K562 (cell line): Measurements from ENCODE around the gene PRXL2A. TPM values are rescaled to one million over a fixed set of nuclear protein-coding genes. Genes with fewer than 3 reads are reported as not detected.

Source experiments
- ATAC-seq: fragments of 200-7000 bp; cut with Tn5 transposase; 3 replicates; pipeline ENCODE4 v1.9.1; 2020; ENCODE audit warnings: moderate library complexity
- BruUV-seq: library from RNA; stranded (reverse); fragments of 400-500 nt; replicated peaks from 2 replicates; lab custom pipeline; 2021; lab: Mats Ljungman, UMichigan
- CTCF ChIA-PET: fragments of 300-600 bp; formaldehyde crosslinking; extraction: SDS; loops from one replicate; lab custom pipeline; 2021; ENCODE audit warnings: low intra/inter-chr PET ratio; lab: Yijun Ruan, JAX
- POLR2A ChIA-PET: fragments of 300-600, 350-650 bp; sonication (Branson Sonifier 250); formaldehyde crosslinking; extraction: SDS; loops from one replicate; lab custom pipeline; 2021; ENCODE audit warnings: antibody characterized with exemption, inconsistent platforms; lab: Yijun Ruan, JAX
- DNase-seq, 4 experiments: peaks; one replicate each; pipeline versions ENCODE4 v3.0.0 to v3.0.0-alpha.2; 2011 to 2018; ENCODE audit warnings: low spot score in 3 of 4, mixed read lengths in 3 of 4; ENCODE audit errors: extremely low read depth in 1 of 4
- FAIRE-seq: peaks from 2 replicates; lab custom pipeline; 2011; peaks lifted over from hg19 to GRCh38; lab: Jason Lieb, UNC
- H2AFZ ChIP-seq: 2 replicates; pipeline ENCODE4 v1.6.0; 2011; ENCODE audit warnings: low read depth, low read length, control low read depth, inconsistent platforms
- H3K27ac ChIP-seq: fragments of 200-600 bp; 3 replicates; pipeline ENCODE4 v1.8.0; 2011; ENCODE audit warnings: low read depth, mild to moderate bottlenecking, control low read depth, inconsistent platforms, low read length, moderate library complexity, mixed read lengths; ENCODE audit errors: extremely low read depth
- H3K27me3 ChIP-seq, 2 experiments: fragments of 300-600 bp in 1 of 2; 2 replicates in 1 of 2; 3 replicates in 1 of 2; pipeline versions ENCODE4 v1.6.0 to v1.8.0; 2011; ENCODE audit warnings: inconsistent platforms in 2 of 2, low read length in 2 of 2, mild to moderate bottlenecking in 1 of 2, mixed read lengths in 1 of 2, moderate library complexity in 1 of 2; ENCODE audit not compliant: control insufficient read depth in 2 of 2, insufficient read depth in 2 of 2
- H3K36me3 ChIP-seq: fragments of 300-600 bp; 3 replicates; pipeline ENCODE4 v1.8.0; 2011; ENCODE audit warnings: mild to moderate bottlenecking, low read length, inconsistent platforms; ENCODE audit not compliant: control insufficient read depth, insufficient read depth
- H3K4me1 ChIP-seq, 2 experiments: fragments of 200-600 bp in 1 of 2; replicated peaks in 1 of 2; 2 replicates in 1 of 2; 3 replicates in 1 of 2; pipeline versions ENCODE4 v1.5.1 to v1.8.0; 2011; ENCODE audit warnings: inconsistent platforms in 2 of 2, low read length in 2 of 2, mild to moderate bottlenecking in 1 of 2, mixed read lengths in 1 of 2, moderate library complexity in 1 of 2; ENCODE audit not compliant: control insufficient read depth in 2 of 2, insufficient read depth in 2 of 2
- H3K4me2 ChIP-seq: 2 replicates; pipeline ENCODE4 v1.6.1; 2011; ENCODE audit warnings: low read length, control low read depth, inconsistent platforms, mixed read lengths; ENCODE audit not compliant: insufficient read depth
- H3K4me3 ChIP-seq: fragments of 200-600 bp; sonication (generic), shearing (Covaris generic); 2 replicates; pipeline ENCODE4 v1.5.1; 2016; ENCODE audit warnings: control low read depth, inconsistent platforms
- H3K79me2 ChIP-seq: fragments of 200-600 bp; 3 replicates; pipeline ENCODE4 v1.8.0; 2011; ENCODE audit warnings: low read length, inconsistent platforms; ENCODE audit not compliant: control insufficient read depth, insufficient read depth
- H3K9ac ChIP-seq, 2 experiments: 2 replicates each; pipeline versions ENCODE4 v1.6.0 to v1.6.1; 2011; ENCODE audit warnings: low read depth in 2 of 2, low read length in 2 of 2, control low read depth in 1 of 2, inconsistent platforms in 1 of 2, mild to moderate bottlenecking in 1 of 2, mixed read lengths in 1 of 2; ENCODE audit not compliant: insufficient read depth in 1 of 2
- H3K9me1 ChIP-seq: one replicate; pipeline ENCODE4 v1.6.0; 2011; ENCODE audit warnings: inconsistent platforms, mild to moderate bottlenecking, low read length, moderate library complexity; ENCODE audit not compliant: control insufficient read depth, insufficient read depth
- H3K9me3 ChIP-seq: replicated peaks from 2 replicates; pipeline ENCODE4 v1.5.1; 2011; ENCODE audit warnings: low read depth, low read length, inconsistent platforms; ENCODE audit not compliant: control insufficient read depth, insufficient read depth
- H4K20me1 ChIP-seq: replicated peaks from 2 replicates; pipeline ENCODE4 v1.6.1; 2011; ENCODE audit warnings: low read length, inconsistent platforms, mixed read lengths; ENCODE audit not compliant: control insufficient read depth, insufficient read depth
- BHLHE40 ChIP-seq: IDR thresholded peaks from 2 replicates; pipeline ENCODE4 v1.6.1; 2011; ENCODE audit warnings: low read length, improper control_type of control experiment
- HDAC6 ChIP-seq: IDR thresholded peaks from 2 replicates; pipeline ENCODE4 v1.6.1; 2012; ENCODE audit warnings: low read depth, mild to moderate bottlenecking, control low read depth, inconsistent platforms, low read length, moderate library complexity
- NFE2L1 ChIP-seq: fragments of 450-650 bp; IDR thresholded peaks from 2 replicates; pipeline ENCODE4 v1.6.1; 2016; ENCODE audit warnings: missing genetic modification characterization, low read depth, mild to moderate bottlenecking, missing compliant biosample characterization, moderate library complexity, borderline replicate concordance
- PTBP1 ChIP-seq: fragments of 200-400 bp; formaldehyde crosslinking; IDR thresholded peaks from 2 replicates; pipeline ENCODE4 v1.6.1; 2017; ENCODE audit warnings: low read depth, low read length
- RBFOX2 ChIP-seq: fragments of 200-400 bp; formaldehyde crosslinking; IDR thresholded peaks from 2 replicates; pipeline ENCODE4 v1.6.1; 2017; ENCODE audit warnings: low read depth, mild to moderate bottlenecking, low read length, moderate library complexity
- XRCC4 ChIP-seq: IDR thresholded peaks from one replicate; pipeline ENCODE4 v1.6.1; 2011; ENCODE audit not compliant: insufficient read depth, insufficient read length; ENCODE audit errors: extremely low read depth
- ZFX ChIP-seq: sonication (generic); formaldehyde crosslinking; IDR thresholded peaks from 2 replicates; pipeline ENCODE4 v1.8.0; 2022; ENCODE audit warnings: mild to moderate bottlenecking, missing genetic modification reagents, moderate library complexity
- ZNF263 ChIP-seq: sonication (generic); formaldehyde crosslinking; IDR thresholded peaks from 2 replicates; pipeline ENCODE4 v1.8.0; 2022; ENCODE audit warnings: mild to moderate bottlenecking, missing genetic modification reagents, borderline replicate concordance
- ZNF57 ChIP-seq: fragments of 450-650 bp; formaldehyde crosslinking; IDR thresholded peaks from 2 replicates; pipeline ENCODE4 v1.4.0; 2020; ENCODE audit warnings: mild to moderate bottlenecking, moderate library complexity
- ZNF740 ChIP-seq, 3 experiments: fragments of 200-800 bp in 1 of 3; sonication (Bioruptor generic) in 1 of 3; sonication (generic) in 1 of 3; formaldehyde crosslinking in 1 of 3; IDR thresholded peaks; 2 replicates each; pipeline versions ENCODE4 v1.6.1 to v1.8.0; 2016 to 2022; ENCODE audit warnings: mild to moderate bottlenecking in 2 of 3, missing compliant biosample characterization in 2 of 3, missing genetic modification characterization in 2 of 3, missing genetic modification reagents in 1 of 3
- WGBS: fragments of 100-300 bp; shearing (Covaris generic); methylation state at CpG from one replicate; pipeline ENCODE4 v1.1.6; 2016; ENCODE audit warnings: low coverage, mixed read lengths; ENCODE audit not compliant: insufficient coverage; ENCODE audit errors: missing lambda C conversion rate; 5-methylcytosine and 5-hydroxymethylcytosine counted together
- in situ Hi-C: fragments of 300-500 bp; cut with MboI; formaldehyde crosslinking; loops from 4 replicates; pipeline ENCODE4 v1.15.0; 2018; ENCODE audit warnings: inconsistent platforms, mixed read lengths
- intact Hi-C: fragments of 100-400 bp; cut with micrococcal nuclease; formaldehyde crosslinking; loops from 2 replicates; pipeline ENCODE4 v1.14.2; 2022
- polyA plus RNA-seq, 8 experiments: library from polyadenylated mRNA; depleted of rRNA in 4 of 8; stranded (reverse) in 5 of 8; unstranded in 3 of 8; fragments of >200 nt; fragmentation: Nextera tagmentation in 2 of 8; fragmentation: Illumina TruSeq in 1 of 8; extraction: Ambion mirVana in 2 of 8; extraction: Trizol in 1 of 8; gene quantifications; 2 replicates each; pipeline versions ENCODE4 v1.2.1 to v1.2.3, GENCODE V29; 2011 to 2014; ENCODE audit warnings: inconsistent platforms in 1 of 8, missing spikeins in 1 of 8
- total RNA-seq, 7 experiments: library from RNA; depleted of rRNA in 6 of 7; stranded (reverse); fragments of >200 nt in 6 of 7; fragmentation: Illumina TruSeq in 2 of 7; extraction: Trizol in 2 of 7; gene quantifications; 2 replicates each; pipeline versions ENCODE4 v1.2.1 to v1.2.3, GENCODE V29; 2011 to 2021; ENCODE audit warnings: low replicate concordance in 1 of 7
- TF ChIP-seq, protein P1 (sequence below): sonication (generic); IDR thresholded peaks from 2 replicates; pipeline ENCODE4 v1.6.1; 2016
- TF ChIP-seq, protein P2 (sequence below): sonication (generic); formaldehyde crosslinking; IDR thresholded peaks from 2 replicates; pipeline ENCODE4 v1.8.0; 2022; ENCODE audit warnings: mild to moderate bottlenecking, missing genetic modification reagents

PRXL2A gene
- total and polyA plus RNA-seq, 9 of the 15 experiments (the other 6 are each of a cell fraction or from before 2014, with no cell fraction given) = 0.14 to 1.2 (median 0.75) TPM

DNA sequence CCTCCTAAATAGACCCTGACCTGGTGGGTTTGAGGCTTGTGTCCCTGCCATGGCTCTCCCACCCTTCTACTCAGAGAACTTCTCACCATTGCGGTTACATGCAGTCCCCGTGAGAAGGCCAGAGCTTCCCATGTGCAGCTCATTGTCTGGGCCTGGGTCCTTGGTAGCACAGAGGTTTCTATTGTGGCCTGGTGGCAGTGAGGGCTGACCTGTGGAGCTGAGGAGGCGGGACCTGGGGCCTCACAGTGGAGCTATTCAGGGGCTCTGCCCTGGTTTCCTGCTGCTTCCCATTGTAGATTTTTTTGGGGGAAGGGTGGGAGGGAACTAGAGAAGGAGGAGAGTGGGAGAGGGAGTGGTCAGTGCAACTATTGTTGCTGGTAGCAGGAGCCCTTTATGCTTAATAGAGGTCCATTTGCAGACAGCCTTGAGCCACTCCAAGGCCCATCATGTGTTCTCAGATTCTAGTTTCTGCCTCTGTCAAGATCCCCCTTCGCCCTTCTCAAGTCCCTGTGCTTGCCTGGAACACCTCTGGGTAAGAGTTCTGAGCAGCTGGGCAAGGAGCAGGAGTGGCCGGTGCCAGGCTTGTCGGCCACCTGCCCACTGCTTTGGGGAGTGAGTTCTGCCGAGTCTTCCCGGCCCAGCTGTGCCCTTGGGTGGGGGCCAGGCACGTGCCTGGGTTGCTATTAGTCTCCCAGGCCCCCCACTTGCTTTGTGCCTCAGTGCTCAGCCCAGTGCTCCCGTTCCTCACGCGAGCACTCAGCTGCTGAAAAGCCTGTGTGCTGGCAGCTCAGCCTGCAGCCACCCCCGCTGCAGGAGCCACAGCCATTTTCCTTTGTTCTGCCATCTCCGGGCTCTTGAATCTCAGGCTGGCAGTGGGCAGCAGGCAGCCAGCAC is 56.5 kb downstream of the PRXL2A start:
- H3K4me3 ChIP-seq = no peak overlapping the region
- H3K9me3 ChIP-seq = no peaks in the 10 kb centered on the region
- TF ChIP-seq, protein P1, sequence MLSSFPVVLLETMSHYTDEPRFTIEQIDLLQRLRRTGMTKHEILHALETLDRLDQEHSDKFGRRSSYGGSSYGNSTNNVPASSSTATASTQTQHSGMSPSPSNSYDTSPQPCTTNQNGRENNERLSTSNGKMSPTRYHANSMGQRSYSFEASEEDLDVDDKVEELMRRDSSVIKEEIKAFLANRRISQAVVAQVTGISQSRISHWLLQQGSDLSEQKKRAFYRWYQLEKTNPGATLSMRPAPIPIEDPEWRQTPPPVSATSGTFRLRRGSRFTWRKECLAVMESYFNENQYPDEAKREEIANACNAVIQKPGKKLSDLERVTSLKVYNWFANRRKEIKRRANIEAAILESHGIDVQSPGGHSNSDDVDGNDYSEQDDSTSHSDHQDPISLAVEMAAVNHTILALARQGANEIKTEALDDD = no peak
- TF ChIP-seq, protein P2, sequence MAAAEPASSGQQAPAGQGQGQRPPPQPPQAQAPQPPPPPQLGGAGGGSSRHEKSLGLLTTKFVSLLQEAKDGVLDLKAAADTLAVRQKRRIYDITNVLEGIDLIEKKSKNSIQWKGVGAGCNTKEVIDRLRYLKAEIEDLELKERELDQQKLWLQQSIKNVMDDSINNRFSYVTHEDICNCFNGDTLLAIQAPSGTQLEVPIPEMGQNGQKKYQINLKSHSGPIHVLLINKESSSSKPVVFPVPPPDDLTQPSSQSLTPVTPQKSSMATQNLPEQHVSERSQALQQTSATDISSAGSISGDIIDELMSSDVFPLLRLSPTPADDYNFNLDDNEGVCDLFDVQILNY = no peak
- TF ChIP-seq RBFOX2 = peak; percentile 40; the same call in 1 of the 2 replicates
- TF ChIP-seq XRCC4 = no peak
- TF ChIP-seq BHLHE40 = peak; percentile 60
- no peak for TF ChIP-seq ZNF57 (CRISPR knock-in tag)
- TF ChIP-seq HDAC6 = no peak
- TF ChIP-seq ZNF740 (CRISPR knock-in tag; IDR thresholded peaks at IDR 0.05) = no peak
- 0 out of 4 replicates have a peak, but pooled peaks of 1 of the 2 experiments have one; percentile 34 for TF ChIP-seq ZNF740 (tag; IDR thresholded peaks at IDR 0.05)
- TF ChIP-seq ZFX (CRISPR knock-in tag) = 0 out of 2 replicates have a peak, but pooled peaks have one; percentile 13
- TF ChIP-seq PTBP1 = no peak
- peak; percentile 59; the same call in 1 of the 2 replicates for TF ChIP-seq ZNF263 (CRISPR knock-in tag)
- no peak for TF ChIP-seq NFE2L1 (tag)
- H3K9me1 ChIP-seq = peaks cover 3% of the 10 kb centered on the region
- DNase-seq = peak; percentile 54 to 77 (median 58)
- FAIRE-seq = no peak
- intact Hi-C loops = no loop called here
- H3K27ac ChIP-seq = peak overlapping the region; percentile 89
- peaks cover 60 to 85% of the 10 kb centered on the region in 2 experiments for H3K4me1 ChIP-seq
- peaks cover 53% of the 10 kb centered on the region; the same call in 2 of the 3 replicates for H3K36me3 ChIP-seq
- H3K27me3 ChIP-seq = no peaks in the 10 kb centered on the region
- 63% methylated on average over 14 of the region's 14 CpGs for WGBS
- CTCF ChIA-PET = no interaction called here
- H3K4me2 ChIP-seq = peak overlapping the region; percentile 77
- peak overlapping the region; percentile 12 to 83; a peak in 3 of 4 replicates for H3K9ac ChIP-seq
- POLR2A ChIA-PET = interaction anchor here (0.9 to 2.7 kb wide), 5 partner anchors 8 to 55 kb away, joined by 3 to 9 read pairs (median 3); no protein-coding TSS in a partner anchor
- peak; percentile 23 for ATAC-seq
- no peak overlapping the region for H2AFZ ChIP-seq
- no TSS peak for BruUV-seq
- H3K79me2 ChIP-seq = peaks cover 100% of the 10 kb centered on the region
- in situ Hi-C loops = no loop called here
- H4K20me1 ChIP-seq = peaks cover 10% of the 10 kb centered on the region
